ENCODE results near the gene BTN3A1. TPM values are rescaled to one million over a fixed set of nuclear protein-coding genes. Genes with fewer than 3 reads are reported as not detected.
A peak's percentile ranks its signal among the peaks of the same experiment; 100 is the strongest.

BTN3A1 gene
- total and polyA plus RNA-seq, 2 of the 13 experiments (the other 11 are each of a cell fraction or from before 2014, with no cell fraction given), result 13.3 to 14.0 TPM

DNA sequence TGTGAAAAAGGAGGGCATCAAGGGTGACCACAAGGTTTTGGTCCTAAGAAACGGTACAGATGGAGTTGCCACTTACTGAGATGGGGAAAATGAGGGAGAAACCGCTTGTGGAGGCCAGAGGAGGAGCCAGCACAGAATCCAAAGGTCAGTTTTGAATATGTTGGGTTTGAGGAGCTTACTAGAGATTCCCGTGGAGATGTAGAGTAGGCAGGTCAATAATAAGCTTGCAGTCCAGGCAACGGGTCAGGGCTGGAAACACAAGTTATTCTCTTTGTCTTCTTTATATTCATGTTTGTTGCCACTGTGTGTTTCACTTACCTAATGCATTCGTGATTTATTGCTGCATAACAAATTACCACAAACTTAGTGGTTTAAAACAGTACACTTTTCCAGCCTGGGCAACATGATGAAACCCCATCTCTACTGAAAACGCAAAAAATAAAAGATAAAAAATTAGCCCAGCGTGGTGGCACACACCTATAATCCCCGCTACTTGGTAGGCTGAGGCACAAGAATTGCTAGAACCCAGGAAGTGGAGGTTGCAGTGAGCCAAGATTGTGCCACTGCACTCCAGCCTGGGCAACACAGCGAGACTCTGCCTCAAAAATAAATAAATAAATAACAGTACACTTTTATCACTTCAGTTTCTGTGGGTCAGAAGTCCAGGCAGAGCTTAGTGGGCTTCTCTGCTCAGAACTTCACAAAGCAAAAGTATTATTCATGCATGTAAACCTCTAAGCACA is 39.8 kb upstream of the BTN3A1 start (continued):
- TF ChIP-seq, protein P1, sequence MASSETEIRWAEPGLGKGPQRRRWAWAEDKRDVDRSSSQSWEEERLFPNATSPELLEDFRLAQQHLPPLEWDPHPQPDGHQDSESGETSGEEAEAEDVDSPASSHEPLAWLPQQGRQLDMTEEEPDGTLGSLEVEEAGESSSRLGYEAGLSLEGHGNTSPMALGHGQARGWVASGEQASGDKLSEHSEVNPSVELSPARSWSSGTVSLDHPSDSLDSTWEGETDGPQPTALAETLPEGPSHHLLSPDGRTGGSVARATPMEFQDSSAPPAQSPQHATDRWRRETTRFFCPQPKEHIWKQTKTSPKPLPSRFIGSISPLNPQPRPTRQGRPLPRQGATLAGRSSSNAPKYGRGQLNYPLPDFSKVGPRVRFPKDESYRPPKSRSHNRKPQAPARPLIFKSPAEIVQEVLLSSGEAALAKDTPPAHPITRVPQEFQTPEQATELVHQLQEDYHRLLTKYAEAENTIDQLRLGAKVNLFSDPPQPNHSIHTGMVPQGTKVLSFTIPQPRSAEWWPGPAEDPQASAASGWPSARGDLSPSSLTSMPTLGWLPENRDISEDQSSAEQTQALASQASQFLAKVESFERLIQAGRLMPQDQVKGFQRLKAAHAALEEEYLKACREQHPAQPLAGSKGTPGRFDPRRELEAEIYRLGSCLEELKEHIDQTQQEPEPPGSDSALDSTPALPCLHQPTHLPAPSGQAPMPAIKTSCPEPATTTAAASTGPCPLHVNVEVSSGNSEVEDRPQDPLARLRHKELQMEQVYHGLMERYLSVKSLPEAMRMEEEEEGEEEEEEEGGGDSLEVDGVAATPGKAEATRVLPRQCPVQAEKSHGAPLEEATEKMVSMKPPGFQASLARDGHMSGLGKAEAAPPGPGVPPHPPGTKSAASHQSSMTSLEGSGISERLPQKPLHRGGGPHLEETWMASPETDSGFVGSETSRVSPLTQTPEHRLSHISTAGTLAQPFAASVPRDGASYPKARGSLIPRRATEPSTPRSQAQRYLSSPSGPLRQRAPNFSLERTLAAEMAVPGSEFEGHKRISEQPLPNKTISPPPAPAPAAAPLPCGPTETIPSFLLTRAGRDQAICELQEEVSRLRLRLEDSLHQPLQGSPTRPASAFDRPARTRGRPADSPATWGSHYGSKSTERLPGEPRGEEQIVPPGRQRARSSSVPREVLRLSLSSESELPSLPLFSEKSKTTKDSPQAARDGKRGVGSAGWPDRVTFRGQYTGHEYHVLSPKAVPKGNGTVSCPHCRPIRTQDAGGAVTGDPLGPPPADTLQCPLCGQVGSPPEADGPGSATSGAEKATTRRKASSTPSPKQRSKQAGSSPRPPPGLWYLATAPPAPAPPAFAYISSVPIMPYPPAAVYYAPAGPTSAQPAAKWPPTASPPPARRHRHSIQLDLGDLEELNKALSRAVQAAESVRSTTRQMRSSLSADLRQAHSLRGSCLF (CRISPR knock-in tag; IDR thresholded peaks at IDR 0.05; ENCODE audit: borderline replicate concordance), result no peak
- TF ChIP-seq EP300 (IDR thresholded peaks at IDR 0.05; ENCODE audit: low read depth in 2 of 2, low read length in 2 of 2) (no peak), EP300 (CRISPR knock-in tag; IDR thresholded peaks at IDR 0.05; ENCODE audit: borderline replicate concordance) (no peak), ELF4 (CRISPR knock-in tag; IDR thresholded peaks at IDR 0.05; ENCODE audit: borderline replicate concordance) (no peak), MED1 (CRISPR knock-in tag; IDR thresholded peaks at IDR 0.05) (no peak), MEF2D (CRISPR knock-in tag; IDR thresholded peaks at IDR 0.05) (no peak), ZBTB42 (CRISPR knock-in tag; IDR thresholded peaks at IDR 0.05) (no peak), NFYB (CRISPR knock-in tag; IDR thresholded peaks at IDR 0.05) (no peak), NFE2L2 (IDR thresholded peaks at IDR 0.05; ENCODE audit: low read length) (no peak), ZNF563 (CRISPR knock-in tag; IDR thresholded peaks at IDR 0.05) (no peak), ESRRA (CRISPR knock-in tag; IDR thresholded peaks at IDR 0.05; ENCODE audit: low read depth) (no peak), FOSL2 (CRISPR knock-in tag; IDR thresholded peaks at IDR 0.05) (no peak), REPIN1 (CRISPR knock-in tag; IDR thresholded peaks at IDR 0.05; ENCODE audit: borderline replicate concordance, low read depth) (no peak), ELF3 (CRISPR knock-in tag; IDR thresholded peaks at IDR 0.05) (0 out of 2 replicates have a peak, but pooled peaks have one; percentile 8), KDM5A (IDR thresholded peaks at IDR 0.05; ENCODE audit: borderline replicate concordance, low read length) (no peak), ZNF747 (CRISPR knock-in tag; IDR thresholded peaks at IDR 0.05; ENCODE audit: borderline replicate concordance) (no peak), ZNF614 (CRISPR knock-in tag; IDR thresholded peaks at IDR 0.05; ENCODE audit: borderline replicate concordance) (0 out of 2 replicates have a peak, but pooled peaks have one; percentile 17), ZNF782 (CRISPR knock-in tag; IDR thresholded peaks at IDR 0.05; ENCODE audit: borderline replicate concordance) (no peak)
- TF ChIP-seq, protein P2, sequence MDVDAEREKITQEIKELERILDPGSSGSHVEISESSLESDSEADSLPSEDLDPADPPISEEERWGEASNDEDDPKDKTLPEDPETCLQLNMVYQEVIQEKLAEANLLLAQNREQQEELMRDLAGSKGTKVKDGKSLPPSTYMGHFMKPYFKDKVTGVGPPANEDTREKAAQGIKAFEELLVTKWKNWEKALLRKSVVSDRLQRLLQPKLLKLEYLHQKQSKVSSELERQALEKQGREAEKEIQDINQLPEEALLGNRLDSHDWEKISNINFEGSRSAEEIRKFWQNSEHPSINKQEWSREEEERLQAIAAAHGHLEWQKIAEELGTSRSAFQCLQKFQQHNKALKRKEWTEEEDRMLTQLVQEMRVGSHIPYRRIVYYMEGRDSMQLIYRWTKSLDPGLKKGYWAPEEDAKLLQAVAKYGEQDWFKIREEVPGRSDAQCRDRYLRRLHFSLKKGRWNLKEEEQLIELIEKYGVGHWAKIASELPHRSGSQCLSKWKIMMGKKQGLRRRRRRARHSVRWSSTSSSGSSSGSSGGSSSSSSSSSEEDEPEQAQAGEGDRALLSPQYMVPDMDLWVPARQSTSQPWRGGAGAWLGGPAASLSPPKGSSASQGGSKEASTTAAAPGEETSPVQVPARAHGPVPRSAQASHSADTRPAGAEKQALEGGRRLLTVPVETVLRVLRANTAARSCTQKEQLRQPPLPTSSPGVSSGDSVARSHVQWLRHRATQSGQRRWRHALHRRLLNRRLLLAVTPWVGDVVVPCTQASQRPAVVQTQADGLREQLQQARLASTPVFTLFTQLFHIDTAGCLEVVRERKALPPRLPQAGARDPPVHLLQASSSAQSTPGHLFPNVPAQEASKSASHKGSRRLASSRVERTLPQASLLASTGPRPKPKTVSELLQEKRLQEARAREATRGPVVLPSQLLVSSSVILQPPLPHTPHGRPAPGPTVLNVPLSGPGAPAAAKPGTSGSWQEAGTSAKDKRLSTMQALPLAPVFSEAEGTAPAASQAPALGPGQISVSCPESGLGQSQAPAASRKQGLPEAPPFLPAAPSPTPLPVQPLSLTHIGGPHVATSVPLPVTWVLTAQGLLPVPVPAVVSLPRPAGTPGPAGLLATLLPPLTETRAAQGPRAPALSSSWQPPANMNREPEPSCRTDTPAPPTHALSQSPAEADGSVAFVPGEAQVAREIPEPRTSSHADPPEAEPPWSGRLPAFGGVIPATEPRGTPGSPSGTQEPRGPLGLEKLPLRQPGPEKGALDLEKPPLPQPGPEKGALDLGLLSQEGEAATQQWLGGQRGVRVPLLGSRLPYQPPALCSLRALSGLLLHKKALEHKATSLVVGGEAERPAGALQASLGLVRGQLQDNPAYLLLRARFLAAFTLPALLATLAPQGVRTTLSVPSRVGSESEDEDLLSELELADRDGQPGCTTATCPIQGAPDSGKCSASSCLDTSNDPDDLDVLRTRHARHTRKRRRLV (CRISPR knock-in tag; IDR thresholded peaks at IDR 0.05), result 0 out of 2 replicates have a peak, but pooled peaks have one; percentile 35
- TF ChIP-seq, protein P3, sequence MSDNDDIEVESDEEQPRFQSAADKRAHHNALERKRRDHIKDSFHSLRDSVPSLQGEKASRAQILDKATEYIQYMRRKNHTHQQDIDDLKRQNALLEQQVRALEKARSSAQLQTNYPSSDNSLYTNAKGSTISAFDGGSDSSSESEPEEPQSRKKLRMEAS (IDR thresholded peaks at IDR 0.05), result no peak
